Tibial nerve (tissue), 4 donors: ENCODE results near the gene SIGLEC12. TPM values are rescaled to one million over a fixed set of nuclear protein-coding genes. Genes with fewer than 3 reads are reported as not detected.
"Not testable (repeated sequence)": the region's sequence is repeated elsewhere in the genome, so short reads cannot be mapped to it uniquely, and the experiment has no call there.

ENCODE experiments used
- DNase-seq, 2 donors: peaks; one replicate each; pipeline ENCODE4 v3.0.0-alpha.2; 2019; ENCODE audit warnings: low spot score in 2 of 2
- H3K27ac ChIP-seq, 4 donors: fragments of 200-600 bp; sonication (generic) in 3 of 4; one replicate each; pipeline ENCODE4 v1.5.1; 2017 to 2019; ENCODE audit warnings: mild to moderate bottlenecking in 1 of 4
- H3K27me3 ChIP-seq, 2 donors: fragments of 200-600 bp; sonication (generic) in 1 of 2; one replicate each; pipeline versions ENCODE4 v1.5.1 to v1.6.0; 2017 to 2019
- H3K36me3 ChIP-seq, 3 donors: fragments of 200-600 bp; sonication (generic); one replicate each; pipeline ENCODE4 v1.5.1; 2018 to 2019
- H3K4me1 ChIP-seq, 4 donors: fragments of 200-600 bp; sonication (generic) in 3 of 4; one replicate each; pipeline ENCODE4 v1.5.1; 2017 to 2019
- H3K4me3 ChIP-seq, 4 donors: fragments of 200-600 bp; sonication (generic) in 3 of 4; one replicate each; pipeline ENCODE4 v1.5.1; 2017 to 2019; ENCODE audit warnings: mild to moderate bottlenecking in 1 of 4, moderate library complexity in 1 of 4
- H3K9me3 ChIP-seq, 4 donors: fragments of 200-600 bp; sonication (generic) in 3 of 4; one replicate each; pipeline ENCODE4 v1.5.1; 2017 to 2019
- EP300 ChIP-seq, 2 donors: sonication (generic); formaldehyde crosslinking; IDR thresholded peaks; one replicate each; pipeline ENCODE4 v1.6.1; 2017; ENCODE audit warnings: antibody characterized with exemption in 2 of 2, mild to moderate bottlenecking in 1 of 2
- POLR2A ChIP-seq, 2 donors: fragments of 450-650 bp; IDR thresholded peaks; one replicate each; pipeline ENCODE4 v1.6.1; 2017; ENCODE audit warnings: antibody characterized with exemption in 2 of 2, mild to moderate bottlenecking in 2 of 2, moderate library complexity in 2 of 2
- WGBS, 2 donors: methylation state at CpG; one replicate each; pipeline ENCODE4 v1.1.5; 2018; 5-methylcytosine and 5-hydroxymethylcytosine counted together
- total RNA-seq, 4 donors: library from RNA; depleted of rRNA; stranded (reverse); fragments of >200 nt; gene quantifications; one replicate each; pipeline ENCODE4 v1.1.0, GENCODE V29; 2016
- TF ChIP-seq, protein P1 (sequence below), 5 experiments: fragments of 200-600 bp in 3 of 5; fragments of 450-650 bp in 2 of 5; sonication (generic) in 3 of 5; IDR thresholded peaks; one replicate each; pipeline ENCODE4 v1.5.1; 2016 to 2019; ENCODE audit warnings: antibody characterized with exemption in 5 of 5, mild to moderate bottlenecking in 3 of 5, moderate library complexity in 2 of 5

The SIGLEC12 gene
- total RNA-seq, 4 donors from 2014 or later, result 0.66 TPM; not detected in 3

DNA sequence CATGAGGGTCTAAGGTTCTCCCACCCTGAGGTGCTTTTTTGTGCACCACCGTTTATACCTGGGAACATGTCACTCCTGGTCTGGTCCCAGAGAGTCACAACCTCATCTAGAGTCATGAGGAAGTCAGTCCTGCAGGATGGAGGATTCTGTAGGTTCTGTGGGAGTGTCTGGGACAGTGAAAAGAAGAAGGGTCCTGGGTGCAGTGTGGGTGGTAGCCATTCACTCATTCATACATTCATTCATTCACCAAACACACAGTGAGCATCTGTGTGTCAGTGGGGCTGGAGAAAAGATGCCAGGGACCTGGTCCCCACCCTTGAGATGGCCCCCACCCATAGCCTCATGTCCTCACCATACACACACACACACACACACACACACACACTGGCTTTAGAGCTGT is 32.0 kb downstream of the SIGLEC12 start:
- 22 to 71% methylated on average over 1 of the region's 1 CpG for WGBS, 2 donors
- no peak for DNase-seq

DNA sequence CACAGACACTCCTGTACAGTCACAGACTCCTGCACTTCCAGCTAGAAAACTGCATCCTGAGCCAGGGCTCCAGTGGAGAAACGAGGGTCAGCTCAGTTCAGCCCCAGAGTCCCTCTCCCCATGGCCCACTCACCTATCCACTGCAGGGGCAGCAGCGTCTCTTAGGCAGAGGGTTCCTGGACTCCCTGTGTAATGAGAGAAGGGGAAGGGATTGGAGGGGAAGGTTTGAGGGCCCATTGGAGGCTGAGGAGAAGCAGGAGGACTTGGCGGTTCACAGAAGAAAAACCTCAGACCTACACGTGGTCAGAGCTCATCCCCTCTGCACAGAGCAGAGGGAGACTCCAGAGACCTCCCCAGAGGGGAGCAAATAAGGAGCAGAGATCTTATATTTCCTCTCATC is 32.4 kb downstream of the SIGLEC12 start:
- H3K4me3 ChIP-seq, result no peak overlapping the region
- no peaks in the 10 kb centered on the region for H3K4me1 ChIP-seq
- no peak for DNase-seq
- H3K27ac ChIP-seq, result no peak overlapping the region
- H3K36me3 ChIP-seq, result no peaks in the 10 kb centered on the region
- TF ChIP-seq POLR2A (IDR thresholded peaks at IDR 0.05), result no peak
- no peak for TF ChIP-seq EP300 (IDR thresholded peaks at IDR 0.05)
- TF ChIP-seq, protein P1, sequence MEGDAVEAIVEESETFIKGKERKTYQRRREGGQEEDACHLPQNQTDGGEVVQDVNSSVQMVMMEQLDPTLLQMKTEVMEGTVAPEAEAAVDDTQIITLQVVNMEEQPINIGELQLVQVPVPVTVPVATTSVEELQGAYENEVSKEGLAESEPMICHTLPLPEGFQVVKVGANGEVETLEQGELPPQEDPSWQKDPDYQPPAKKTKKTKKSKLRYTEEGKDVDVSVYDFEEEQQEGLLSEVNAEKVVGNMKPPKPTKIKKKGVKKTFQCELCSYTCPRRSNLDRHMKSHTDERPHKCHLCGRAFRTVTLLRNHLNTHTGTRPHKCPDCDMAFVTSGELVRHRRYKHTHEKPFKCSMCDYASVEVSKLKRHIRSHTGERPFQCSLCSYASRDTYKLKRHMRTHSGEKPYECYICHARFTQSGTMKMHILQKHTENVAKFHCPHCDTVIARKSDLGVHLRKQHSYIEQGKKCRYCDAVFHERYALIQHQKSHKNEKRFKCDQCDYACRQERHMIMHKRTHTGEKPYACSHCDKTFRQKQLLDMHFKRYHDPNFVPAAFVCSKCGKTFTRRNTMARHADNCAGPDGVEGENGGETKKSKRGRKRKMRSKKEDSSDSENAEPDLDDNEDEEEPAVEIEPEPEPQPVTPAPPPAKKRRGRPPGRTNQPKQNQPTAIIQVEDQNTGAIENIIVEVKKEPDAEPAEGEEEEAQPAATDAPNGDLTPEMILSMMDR (IDR thresholded peaks at IDR 0.05), result no peak
- H3K27me3 ChIP-seq, result peaks cover 0 to 15% of the 10 kb centered on the region in 2 donors
- 34 to 38% methylated on average over 4 of the region's 4 CpGs for WGBS, 2 donors
- H3K9me3 ChIP-seq, result no peaks in the 10 kb centered on the region

More for the DNA sequence above, 32.0 kb downstream of the SIGLEC12 start:
- TF ChIP-seq POLR2A (IDR thresholded peaks at IDR 0.05), result no peak
- TF ChIP-seq, protein P1 (IDR thresholded peaks at IDR 0.05), result no peak
- no peak for TF ChIP-seq EP300 (IDR thresholded peaks at IDR 0.05)
- Histone ChIP-seq H3K9me3 (no peaks in the 10 kb centered on the region), H3K27ac (no peak overlapping the region), H3K36me3 (no peaks in the 10 kb centered on the region), H3K27me3 (peaks cover 0 to 19% of the 10 kb centered on the region in 2 donors), H3K4me1 (no peaks in the 10 kb centered on the region), H3K4me3 (no peak overlapping the region)

- Histone ChIP-seq H3K4me3 (no peak overlapping the region), H3K36me3 (no peaks in the 10 kb centered on the region), H3K27me3 (peaks cover 0 to 13% of the 10 kb centered on the region in 2 donors), H3K9me3 (no peaks in the 10 kb centered on the region), H3K4me1 (no peaks in the 10 kb centered on the region), H3K27ac (no peak overlapping the region)
- no peak for DNase-seq
- TF ChIP-seq POLR2A (IDR thresholded peaks at IDR 0.05), result no peak
- TF ChIP-seq EP300 (IDR thresholded peaks at IDR 0.05), result no peak
- TF ChIP-seq, protein P1 (IDR thresholded peaks at IDR 0.05), result no peak
- WGBS, 2 donors, result 70 to 81% methylated on average over 2 of the region's 2 CpGs
Observed at GRCh38 chr19:51468545-51468920, 33.1 kb downstream of the SIGLEC12 start.

DNA sequence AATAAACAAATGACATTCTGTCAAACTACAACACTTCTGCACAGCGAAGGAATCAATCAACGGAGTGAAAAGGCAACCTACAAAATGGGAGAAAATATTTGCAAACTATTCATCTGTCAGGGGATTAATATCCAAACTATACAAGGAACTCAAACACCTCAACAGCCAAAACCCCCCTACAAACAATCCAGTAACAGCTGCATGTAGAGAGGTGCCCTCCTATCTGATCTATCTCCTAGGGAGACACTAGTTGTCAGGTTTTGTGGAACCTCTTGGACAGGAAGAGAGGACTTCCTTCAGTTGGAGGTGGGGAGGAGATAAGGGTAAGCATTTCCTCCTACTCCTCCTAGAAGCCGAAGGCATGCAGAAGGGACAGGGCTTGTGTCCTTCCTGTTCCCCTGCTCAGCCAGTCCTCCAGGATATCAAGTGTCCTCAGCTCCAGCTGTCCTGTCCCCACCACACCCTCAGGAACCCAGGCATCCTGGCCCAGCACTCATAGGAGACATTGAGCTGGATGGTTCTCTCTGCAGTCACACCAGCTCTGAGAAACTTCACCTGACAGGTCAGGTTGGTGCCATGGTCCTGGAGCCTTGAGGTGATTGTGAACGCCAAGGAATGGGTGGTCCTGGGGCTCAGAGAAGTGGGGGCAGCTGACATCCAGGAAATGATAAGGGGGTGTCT is 33.6 kb downstream of the SIGLEC12 start:
- no peaks in the 10 kb centered on the region for H3K4me1 ChIP-seq
- 75 to 76% methylated on average over 4 of the region's 4 CpGs for WGBS, 2 donors
- no peaks in the 10 kb centered on the region for H3K9me3 ChIP-seq
- no peak for DNase-seq
- peaks cover 0 to 8% of the 10 kb centered on the region in 2 donors for H3K27me3 ChIP-seq
- no peak overlapping the region for H3K27ac ChIP-seq
- H3K36me3 ChIP-seq, result no peaks in the 10 kb centered on the region
- TF ChIP-seq POLR2A (IDR thresholded peaks at IDR 0.05) (no peak), EP300 (IDR thresholded peaks at IDR 0.05) (no peak)
- TF ChIP-seq, protein P1 (IDR thresholded peaks at IDR 0.05), result no peak
- no peak overlapping the region for H3K4me3 ChIP-seq

- H3K27ac ChIP-seq, result no peak overlapping the region
- H3K4me1 ChIP-seq, result no peaks in the 10 kb centered on the region
- WGBS, 2 donors, result 50 to 59% methylated on average over 3 of the region's 3 CpGs
Observed at GRCh38 chr19:51466723-51467122, 34.9 kb downstream of the SIGLEC12 start.

DNA sequence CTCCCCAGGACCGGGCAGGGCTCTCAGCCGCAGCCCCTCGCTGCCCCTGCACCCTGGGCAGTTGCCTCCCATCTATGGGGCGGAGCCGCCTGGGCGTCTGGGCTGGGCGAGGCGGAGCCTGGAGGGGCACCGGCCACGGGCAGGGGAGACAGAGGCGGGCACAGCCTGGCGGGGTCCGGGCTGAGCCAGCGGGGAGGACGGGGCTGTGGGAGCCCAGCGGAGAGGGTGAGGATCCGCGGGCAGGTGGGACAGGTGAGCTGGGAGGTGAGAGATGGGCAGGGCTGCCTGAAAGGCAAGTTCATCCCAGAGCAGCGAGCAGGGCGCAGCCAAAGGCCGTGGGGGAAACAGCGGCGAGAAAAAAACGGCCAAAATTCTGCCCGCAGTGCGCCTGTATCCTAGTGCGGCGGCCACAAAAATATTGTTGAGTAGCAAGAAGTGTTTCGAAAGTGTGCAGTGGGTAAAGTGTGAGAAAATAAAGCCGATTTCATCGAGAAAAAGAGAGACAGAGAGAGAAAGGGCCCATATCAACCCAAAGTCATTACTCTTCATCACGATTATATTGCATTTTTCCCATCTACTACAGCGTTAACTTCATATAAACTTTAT is 37.5 kb downstream of the SIGLEC12 start:
- H3K4me3 ChIP-seq, H3K36me3 ChIP-seq, H3K4me1 ChIP-seq, H3K9me3 ChIP-seq, DNase-seq, H3K27ac ChIP-seq: not testable (repeated sequence)
- peaks cover 0 to 19% of the 10 kb centered on the region in 2 donors for H3K27me3 ChIP-seq
- 23 to 31% methylated on average over 12 to 15 of the region's 33 CpGs for WGBS, 2 donors

More at GRCh38 chr19:51466723-51467122, 34.9 kb downstream of the SIGLEC12 start:
- no peak for DNase-seq
- no peak for TF ChIP-seq EP300 (IDR thresholded peaks at IDR 0.05)
- no peak for TF ChIP-seq POLR2A (IDR thresholded peaks at IDR 0.05)
- TF ChIP-seq, protein P1 (IDR thresholded peaks at IDR 0.05), result no peak
- peaks cover 0 to 19% of the 10 kb centered on the region in 2 donors for H3K27me3 ChIP-seq
- no peak overlapping the region for H3K4me3 ChIP-seq
- H3K36me3 ChIP-seq, result no peaks in the 10 kb centered on the region
- H3K9me3 ChIP-seq, result no peaks in the 10 kb centered on the region
